NCI-H2081 (cell line): ENCODE data around the gene DISC1.
"Not testable (repeated sequence)": the region's sequence is repeated elsewhere in the genome, so short reads cannot be mapped to it uniquely, and the experiment has no call there.

ENCODE experiments used
- DNase-seq, 2 experiments: peaks; one replicate each; lab custom pipeline; 2025; lab: John Stamatoyannopoulos, UW

The DISC1 gene

GRCh38 chr1:231959225-231959884, 332.8 kb downstream of the DISC1 start:
- no peak for DNase-seq

GRCh38 chr1:231961801-231962200, 335.2 kb downstream of the DISC1 start:
- DNase-seq, result peak in 1 of 2 experiments; percentile 16

GRCh38 chr1:231962636-231963035, 336.0 kb downstream of the DISC1 start:
- DNase-seq, result no peak

- DNase-seq, result no peak
Observed at GRCh38 chr1:231964241-231964640, 337.7 kb downstream of the DISC1 start.

GRCh38 chr1:231964961-231965360, 338.4 kb downstream of the DISC1 start:
- no peak for DNase-seq

- no peak for DNase-seq
Observed at GRCh38 chr1:231965615-231966014, 339.0 kb downstream of the DISC1 start.

- DNase-seq, result no peak
Observed at GRCh38 chr1:231966983-231967382, 340.4 kb downstream of the DISC1 start.

- peak; percentile 12 to 35 for DNase-seq
Observed at GRCh38 chr1:231969076-231969475, 342.5 kb downstream of the DISC1 start.

- DNase-seq, result not testable (repeated sequence)
Observed at GRCh38 chr1:231969761-231970160, 343.2 kb downstream of the DISC1 start.

GRCh38 chr1:231970684-231971083, 344.1 kb downstream of the DISC1 start:
- no peak for DNase-seq

GRCh38 chr1:231971397-231972110, 345.0 kb downstream of the DISC1 start:
- DNase-seq, result no peak

GRCh38 chr1:231972111-231972445, 345.5 kb downstream of the DISC1 start:
- no peak for DNase-seq

GRCh38 chr1:231973830-231974229, 347.2 kb downstream of the DISC1 start:
- DNase-seq, result no peak

- DNase-seq, result no peak
Observed at GRCh38 chr1:231976231-231976630, 349.6 kb downstream of the DISC1 start.

- no peak for DNase-seq
Observed at GRCh38 chr1:231981675-231982074, 355.1 kb downstream of the DISC1 start.

- DNase-seq, result no peak
Observed at GRCh38 chr1:231982871-231983587, 356.4 kb downstream of the DISC1 start.

GRCh38 chr1:231983588-231984193, 357.1 kb downstream of the DISC1 start:
- no peak for DNase-seq

GRCh38 chr1:231985296-231986023, 358.9 kb downstream of the DISC1 start:
- no peak for DNase-seq

GRCh38 chr1:231986631-231987336, 360.2 kb downstream of the DISC1 start:
- DNase-seq, result no peak

GRCh38 chr1:231990388-231990787, 363.8 kb downstream of the DISC1 start:
- no peak for DNase-seq

GRCh38 chr1:231991231-231991630, 364.6 kb downstream of the DISC1 start:
- DNase-seq, result no peak
